HL-60 (cell line): Measurements from ENCODE around the gene TLK2.

Experiments used
- CTCF ChIP-seq: IDR thresholded peaks from one replicate; pipeline ENCODE4 v1.5.1; 2011; ENCODE audit warnings: low read length, control low read depth, inconsistent platforms; ENCODE audit not compliant: insufficient read depth
- GABPA ChIP-seq: IDR thresholded peaks from 2 replicates; pipeline ENCODE4 v1.6.1; 2012; ENCODE audit warnings: low read depth
- POLR2AphosphoS5 ChIP-seq: IDR thresholded peaks from 2 replicates; pipeline ENCODE4 v1.6.1; 2012; ENCODE audit warnings: low read depth
- REST ChIP-seq: IDR thresholded peaks from 2 replicates; pipeline ENCODE4 v1.6.1; 2012; ENCODE audit warnings: low read depth; ENCODE audit not compliant: insufficient replicate concordance
- SPI1 ChIP-seq: IDR thresholded peaks from 2 replicates; pipeline ENCODE4 v1.6.1; 2012; ENCODE audit warnings: low read depth, mild to moderate bottlenecking, borderline replicate concordance

GRCh38 chr17:62616993-62617893 is 138.6 kb downstream of the TLK2 start:
- no peak for TF ChIP-seq CTCF
- TF ChIP-seq GABPA, result no peak
- TF ChIP-seq POLR2AphosphoS5, result no peak
- no peak for TF ChIP-seq REST
- peak; percentile 74 for TF ChIP-seq SPI1
